GM21576 (cell line): ENCODE data around the gene ADCY5.

Experiments
- ATAC-seq: cut with Tn5 transposase; IDR thresholded peaks from one replicate; pipeline ENCODE4 v1.9.1; 2021; ENCODE audit warnings: mild to moderate bottlenecking, moderate library complexity; ENCODE audit not compliant: unreplicated experiment

ADCY5 gene

DNA sequence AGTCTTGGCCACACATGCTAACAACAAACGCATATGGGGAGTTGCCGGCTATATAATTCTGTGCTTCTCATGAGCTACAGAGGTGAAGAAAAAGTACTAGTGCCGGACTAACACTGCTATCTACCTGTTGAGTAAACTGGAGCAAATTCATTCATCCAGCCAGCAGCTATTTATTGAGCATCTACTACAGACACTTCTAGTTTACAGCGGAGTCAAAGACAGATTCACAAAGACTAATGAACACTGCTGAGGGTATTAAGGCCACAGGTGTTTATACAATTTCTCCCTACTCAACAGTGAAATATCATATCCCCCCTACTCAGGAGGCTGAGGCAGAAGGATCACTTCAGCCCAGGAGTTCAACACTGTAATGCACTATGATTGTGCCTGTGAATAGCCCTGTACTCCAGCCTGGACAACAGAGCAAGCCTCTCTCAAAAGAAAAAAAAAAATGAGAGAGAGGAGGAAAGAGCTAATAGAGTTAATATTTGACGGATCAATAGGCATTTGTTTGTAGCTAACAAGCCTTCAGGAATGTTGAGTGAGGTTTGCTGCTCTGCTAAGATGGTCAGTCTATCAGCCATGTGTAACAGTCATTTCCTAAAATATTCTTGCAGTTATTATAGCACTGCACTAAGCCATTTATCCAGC is 17.8 kb downstream of the ADCY5 start:
- no peak for ATAC-seq

- ATAC-seq: no peak
Observed at GRCh38 chr3:123430266-123430665, 18.6 kb downstream of the ADCY5 start.

GRCh38 chr3:123429362-123430125 is 19.3 kb downstream of the ADCY5 start:
- ATAC-seq: no peak

GRCh38 chr3:123424999-123425712 is 23.7 kb downstream of the ADCY5 start:
- ATAC-seq: no peak

DNA sequence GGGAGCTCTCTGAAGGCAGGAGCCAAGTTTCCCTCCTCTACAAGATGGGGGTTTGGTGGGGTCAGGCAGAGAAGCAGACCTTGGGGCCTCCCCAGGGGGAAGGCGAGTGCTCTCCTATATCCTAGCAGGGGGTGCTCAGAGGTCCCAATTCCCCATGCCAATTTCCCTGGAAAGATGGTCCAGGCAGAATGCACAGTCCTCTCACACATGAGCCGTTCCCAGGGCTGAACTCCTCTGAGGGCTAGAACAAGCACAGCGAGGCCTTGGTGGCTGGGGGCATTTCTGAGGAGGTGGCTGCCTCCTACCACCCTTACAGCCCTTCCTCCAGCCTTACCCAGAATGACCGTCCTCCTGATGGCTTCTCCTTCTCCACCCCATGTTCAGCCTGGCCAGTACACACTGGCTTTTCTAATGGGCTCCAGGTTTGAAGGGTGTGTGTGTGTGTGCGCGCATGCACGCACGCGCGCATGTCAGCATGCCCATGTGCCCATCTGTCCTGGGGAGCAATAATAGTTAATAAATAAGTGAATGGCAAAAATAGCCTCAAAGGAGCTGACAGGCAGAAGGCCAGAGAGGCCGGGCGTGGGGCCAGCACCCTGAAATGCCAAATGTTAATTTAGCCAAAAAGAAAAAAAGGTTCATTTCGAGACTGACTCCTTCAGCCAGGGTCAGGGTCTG is 24.4 kb downstream of the ADCY5 start:
- ATAC-seq: no peak

DNA sequence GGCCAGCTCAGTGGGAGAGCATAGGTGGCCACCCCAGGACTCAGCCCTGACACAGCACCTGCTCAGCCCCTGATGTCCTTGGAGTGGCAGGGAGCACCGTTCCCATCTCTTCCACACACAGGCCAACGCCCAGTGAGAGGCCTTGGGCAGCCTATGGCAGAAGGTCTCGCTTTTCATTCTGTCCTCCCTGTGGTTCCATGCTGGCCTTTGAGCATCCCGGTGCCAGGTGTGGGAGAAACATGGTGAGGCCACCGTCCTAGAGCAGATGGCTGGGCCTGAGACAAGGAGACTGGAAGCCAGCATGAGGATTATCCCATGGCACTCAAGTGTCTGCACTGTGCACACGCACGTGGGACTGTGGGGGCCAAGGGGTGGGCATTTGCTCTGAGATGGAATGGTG is 25.1 kb downstream of the ADCY5 start:
- ATAC-seq: no peak

DNA sequence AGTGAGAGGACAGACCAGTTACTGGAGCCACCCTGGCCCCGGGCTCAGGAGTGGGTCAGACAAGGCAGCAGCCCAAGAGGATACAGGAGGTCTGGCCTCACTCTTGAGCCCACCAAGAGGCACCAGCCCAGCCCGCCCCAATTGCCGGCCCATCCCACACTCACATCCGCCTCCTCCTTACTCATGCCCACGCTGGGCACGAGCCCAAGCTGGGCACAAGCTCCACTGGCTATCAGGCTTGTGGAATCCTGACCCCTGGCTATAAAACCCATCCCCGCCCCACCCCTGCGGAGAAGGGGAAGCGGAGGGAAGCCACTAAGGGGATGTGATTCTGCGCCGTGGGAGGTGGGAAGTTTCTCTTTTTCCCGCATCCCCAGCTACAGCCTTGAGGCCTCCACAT is 25.9 kb downstream of the ADCY5 start:
- ATAC-seq: no peak

- ATAC-seq: no peak
Observed at GRCh38 chr3:123422457-123422856, 26.4 kb downstream of the ADCY5 start.

GRCh38 chr3:123421353-123422174 is 27.3 kb downstream of the ADCY5 start:
- ATAC-seq: no peak

- no peak for ATAC-seq
Observed at GRCh38 chr3:123420416-123420968, 28.4 kb downstream of the ADCY5 start.

DNA sequence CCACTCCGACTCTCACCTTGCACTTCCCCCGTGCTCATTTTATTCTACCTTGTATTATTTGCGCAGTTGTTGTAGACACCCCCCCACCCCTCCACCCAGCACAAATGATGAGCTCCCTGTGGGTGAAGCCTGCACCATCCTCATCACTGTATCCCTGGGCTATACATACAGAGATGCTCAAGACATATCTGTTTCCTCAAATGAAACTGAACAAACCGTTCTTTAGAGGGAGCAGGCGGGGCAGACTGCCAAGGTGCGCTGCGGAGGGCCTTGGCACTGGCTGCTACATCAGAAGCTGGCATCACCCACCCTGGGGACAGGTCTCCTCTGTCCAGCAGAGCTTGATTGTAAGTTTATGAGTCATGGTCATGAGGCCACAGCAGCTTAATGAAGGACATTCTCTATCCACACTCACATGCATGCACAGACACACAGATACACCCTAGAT is 29.0 kb downstream of the ADCY5 start:
- no peak for ATAC-seq

DNA sequence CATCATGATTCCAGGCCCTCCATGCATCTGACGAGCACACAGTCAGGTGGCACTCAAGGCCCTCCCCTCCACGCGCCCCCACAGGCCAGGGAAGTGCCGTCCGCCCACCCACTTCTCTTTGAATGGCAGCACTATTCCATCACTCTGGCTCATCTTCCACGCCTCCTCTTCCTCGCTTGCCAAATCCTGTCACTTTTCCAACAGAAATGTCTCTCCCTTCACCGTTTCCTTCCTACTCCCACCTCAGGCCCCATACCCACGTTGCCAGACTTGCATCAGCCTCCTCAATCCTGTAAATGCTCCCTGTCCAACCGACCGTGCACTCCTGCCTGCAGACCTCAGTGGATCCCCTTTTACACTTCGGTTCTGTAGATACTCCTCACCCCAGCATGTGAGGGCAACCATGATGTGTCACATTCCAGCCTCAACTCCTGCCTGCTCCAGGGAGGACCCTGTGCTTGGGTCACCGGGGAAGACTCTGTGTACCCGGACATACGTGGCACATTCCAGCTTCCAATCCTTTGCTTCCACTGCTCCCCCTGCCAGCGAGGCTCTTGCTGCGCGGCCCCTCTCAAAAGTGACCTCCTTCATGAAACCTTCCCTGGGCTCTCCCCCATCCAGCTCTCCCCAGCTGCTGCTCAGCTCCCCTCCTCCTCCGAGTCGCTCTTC is 29.6 kb downstream of the ADCY5 start:
- no peak for ATAC-seq

GRCh38 chr3:123416647-123417046 is 32.2 kb downstream of the ADCY5 start:
- ATAC-seq: no peak

GRCh38 chr3:123416173-123416572 is 32.7 kb downstream of the ADCY5 start:
- ATAC-seq: no peak

GRCh38 chr3:123414973-123415775 is 33.7 kb downstream of the ADCY5 start:
- no peak for ATAC-seq

GRCh38 chr3:123412811-123413604 is 35.9 kb downstream of the ADCY5 start:
- no peak for ATAC-seq

- no peak for ATAC-seq
Observed at GRCh38 chr3:123412076-123412475, 36.8 kb downstream of the ADCY5 start.
